Measurements from ENCODE around the gene LCLAT1. TPM values are rescaled to one million over a fixed set of nuclear protein-coding genes. Genes with fewer than 3 reads are reported as not detected.

LCLAT1 gene
- total RNA-seq, 6 donors from 2014 or later, result 7.0 to 21.9 (median 12.4) TPM

DNA sequence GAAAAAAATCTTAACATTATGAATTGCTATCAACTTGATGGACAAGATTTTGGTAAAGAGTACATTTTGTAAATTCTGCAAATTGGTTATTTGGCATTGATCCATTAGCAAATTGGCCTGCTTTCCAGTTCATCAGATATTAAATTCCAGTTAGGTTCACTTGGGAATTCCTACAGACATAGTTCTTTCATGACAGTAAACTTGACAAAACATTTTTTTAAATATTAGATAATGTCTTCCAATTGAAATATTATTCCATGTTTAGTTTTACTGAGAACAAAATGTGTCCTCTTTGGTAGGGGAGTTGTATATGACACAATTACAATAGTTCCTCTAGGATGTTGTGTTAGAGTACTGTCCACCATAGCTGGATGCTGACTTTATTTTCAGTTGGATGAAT lies 141.9 kb downstream of the LCLAT1 start:
- ATAC-seq (ENCODE audit: low FRiP score in 2 of 2), result peak in 1 of 2 donors; percentile 71
- no peaks in the 10 kb centered on the region for H3K9me3 ChIP-seq

DNA sequence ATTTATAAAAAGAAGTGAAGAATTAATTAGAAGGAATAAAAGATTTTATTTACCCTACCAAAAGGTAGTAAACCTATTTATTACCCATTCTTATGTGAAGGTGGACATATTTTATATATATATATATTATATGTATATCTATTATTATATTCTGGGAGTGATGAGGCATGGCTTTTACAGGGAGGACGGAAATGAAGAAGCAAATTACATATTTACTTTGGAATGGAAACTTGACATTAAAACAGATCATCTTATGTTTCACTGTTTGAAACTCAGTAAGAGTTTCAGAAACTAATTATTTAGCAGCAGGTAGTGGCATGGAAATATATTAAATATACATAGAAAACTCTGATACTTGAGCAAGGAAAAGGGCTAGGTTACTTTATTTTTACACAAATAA lies 143.4 kb downstream of the LCLAT1 start:
- Histone ChIP-seq H3K27ac (no peak overlapping the region), H3K27me3 (no peaks in the 10 kb centered on the region), H3K9me3 (no peaks in the 10 kb centered on the region), H3K4me3 (no peak overlapping the region), H3K4me1 (no peaks in the 10 kb centered on the region), H3K36me3 (no peaks in the 10 kb centered on the region)
- WGBS, 2 donors, result 88 to 91% methylated on average over 1 of the region's 1 CpG
- DNase-seq, result no peak
- ATAC-seq (ENCODE audit: low FRiP score in 2 of 2), result no peak
- TF ChIP-seq POLR2AphosphoS5 (IDR thresholded peaks at IDR 0.05) (no peak), POLR2A (IDR thresholded peaks at IDR 0.05) (no peak), EP300 (IDR thresholded peaks at IDR 0.05) (no peak)
- TF ChIP-seq, protein P1, sequence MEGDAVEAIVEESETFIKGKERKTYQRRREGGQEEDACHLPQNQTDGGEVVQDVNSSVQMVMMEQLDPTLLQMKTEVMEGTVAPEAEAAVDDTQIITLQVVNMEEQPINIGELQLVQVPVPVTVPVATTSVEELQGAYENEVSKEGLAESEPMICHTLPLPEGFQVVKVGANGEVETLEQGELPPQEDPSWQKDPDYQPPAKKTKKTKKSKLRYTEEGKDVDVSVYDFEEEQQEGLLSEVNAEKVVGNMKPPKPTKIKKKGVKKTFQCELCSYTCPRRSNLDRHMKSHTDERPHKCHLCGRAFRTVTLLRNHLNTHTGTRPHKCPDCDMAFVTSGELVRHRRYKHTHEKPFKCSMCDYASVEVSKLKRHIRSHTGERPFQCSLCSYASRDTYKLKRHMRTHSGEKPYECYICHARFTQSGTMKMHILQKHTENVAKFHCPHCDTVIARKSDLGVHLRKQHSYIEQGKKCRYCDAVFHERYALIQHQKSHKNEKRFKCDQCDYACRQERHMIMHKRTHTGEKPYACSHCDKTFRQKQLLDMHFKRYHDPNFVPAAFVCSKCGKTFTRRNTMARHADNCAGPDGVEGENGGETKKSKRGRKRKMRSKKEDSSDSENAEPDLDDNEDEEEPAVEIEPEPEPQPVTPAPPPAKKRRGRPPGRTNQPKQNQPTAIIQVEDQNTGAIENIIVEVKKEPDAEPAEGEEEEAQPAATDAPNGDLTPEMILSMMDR (IDR thresholded peaks at IDR 0.05), result no peak

More for the DNA sequence above, 141.9 kb downstream of the LCLAT1 start:
- no peaks in the 10 kb centered on the region for H3K27me3 ChIP-seq
- TF ChIP-seq EP300 (IDR thresholded peaks at IDR 0.05), result no peak
- TF ChIP-seq, protein P1 (IDR thresholded peaks at IDR 0.05), result no peak
- H3K27ac ChIP-seq, result no peak overlapping the region
- no peak for DNase-seq
- no peak overlapping the region for H3K4me3 ChIP-seq
- H3K36me3 ChIP-seq, result no peaks in the 10 kb centered on the region
- H3K4me1 ChIP-seq, result no peaks in the 10 kb centered on the region

- Histone ChIP-seq H3K27ac (no peak overlapping the region), H3K4me3 (no peak overlapping the region), H3K4me1 (no peaks in the 10 kb centered on the region), H3K27me3 (no peaks in the 10 kb centered on the region), H3K36me3 (no peaks in the 10 kb centered on the region), H3K9me3 (no peaks in the 10 kb centered on the region)
- WGBS, 2 donors, result 87 to 88% methylated on average over 2 of the region's 2 CpGs
- TF ChIP-seq EP300 (IDR thresholded peaks at IDR 0.05) (no peak), POLR2A (IDR thresholded peaks at IDR 0.05) (no peak), POLR2AphosphoS5 (IDR thresholded peaks at IDR 0.05) (no peak)
- TF ChIP-seq, protein P1 (IDR thresholded peaks at IDR 0.05), result no peak
- no peak for ATAC-seq (ENCODE audit: low FRiP score in 2 of 2)
- no peak for DNase-seq
Measured at GRCh38 chr2:30591186-30591585, 144.1 kb downstream of the LCLAT1 start.

- no peak for DNase-seq
- WGBS, 2 donors, result 54 to 56% methylated on average over 1 of the region's 1 CpG
- no peaks in the 10 kb centered on the region for H3K27me3 ChIP-seq
- no peaks in the 10 kb centered on the region for H3K4me1 ChIP-seq
- H3K4me3 ChIP-seq, result no peak overlapping the region
- H3K36me3 ChIP-seq, result no peaks in the 10 kb centered on the region
- H3K9me3 ChIP-seq, result no peaks in the 10 kb centered on the region
- ATAC-seq (ENCODE audit: low FRiP score in 2 of 2), result peak in 1 of 2 donors; percentile 56
- H3K27ac ChIP-seq, result no peak overlapping the region
- no peak for TF ChIP-seq POLR2AphosphoS5 (IDR thresholded peaks at IDR 0.05)
- no peak for TF ChIP-seq POLR2A (IDR thresholded peaks at IDR 0.05)
- TF ChIP-seq EP300 (IDR thresholded peaks at IDR 0.05), result no peak
- TF ChIP-seq, protein P1 (IDR thresholded peaks at IDR 0.05), result no peak
Measured at GRCh38 chr2:30601375-30601774, 154.3 kb downstream of the LCLAT1 start.

GRCh38 chr2:30605197-30605596 lies 158.2 kb downstream of the LCLAT1 start:
- no peaks in the 10 kb centered on the region for H3K27me3 ChIP-seq
- DNase-seq (no peak), ATAC-seq (ENCODE audit: low FRiP score in 2 of 2) (no peak)
- 93% methylated on average over 3 of the region's 3 CpGs for WGBS, 2 donors
- H3K4me1 ChIP-seq, result no peaks in the 10 kb centered on the region
- no peak overlapping the region for H3K4me3 ChIP-seq
- no peaks in the 10 kb centered on the region for H3K9me3 ChIP-seq
- H3K36me3 ChIP-seq, result no peaks in the 10 kb centered on the region
- TF ChIP-seq, protein P1 (IDR thresholded peaks at IDR 0.05), result no peak
- TF ChIP-seq EP300 (IDR thresholded peaks at IDR 0.05) (no peak), POLR2A (IDR thresholded peaks at IDR 0.05) (no peak), POLR2AphosphoS5 (IDR thresholded peaks at IDR 0.05) (no peak)
- H3K27ac ChIP-seq, result no peak overlapping the region

Measured in upper lobe of left lung (tissue), 6 donors.